HEK293T (cell line): Measurements from ENCODE around the gene TFEB.

Source experiments
- CTCF ChIA-PET: fragments of 350-600 bp; formaldehyde crosslinking; extraction: SDS; loops from one replicate; lab custom pipeline; 2021; ENCODE audit warnings: antibody characterized with exemption, inconsistent platforms; lab: Yijun Ruan, JAX
- POLR2A ChIA-PET: fragments of 350-600 bp; formaldehyde crosslinking; extraction: SDS; loops from one replicate; lab custom pipeline; 2020; ENCODE audit warnings: antibody characterized with exemption, inconsistent platforms; lab: Yijun Ruan, JAX
- DNase-seq: peaks from one replicate; pipeline ENCODE4 v3.0.0; 2012; ENCODE audit warnings: mixed read lengths; ENCODE audit errors: extremely low spot score
- ARNT ChIP-seq: fragments of 450-650 bp; IDR thresholded peaks from 2 replicates; pipeline ENCODE4 v1.6.1; 2017; ENCODE audit warnings: mild to moderate bottlenecking
- BHLHE40 ChIP-seq: fragments of 450-650 bp; IDR thresholded peaks from 2 replicates; pipeline ENCODE4 v1.6.1; 2016; ENCODE audit warnings: mild to moderate bottlenecking, moderate library complexity, borderline replicate concordance
- CTBP1 ChIP-seq: fragments of 450-650 bp; IDR thresholded peaks from 2 replicates; pipeline ENCODE4 v1.6.1; 2016; ENCODE audit warnings: borderline replicate concordance
- ELF4 ChIP-seq: fragments of 450-650 bp; IDR thresholded peaks from 2 replicates; pipeline ENCODE4 v1.6.1; 2017; ENCODE audit warnings: antibody characterized with exemption
- FOXA1 ChIP-seq: fragments of 450-650 bp; IDR thresholded peaks from 2 replicates; pipeline ENCODE4 v1.6.1; 2016; ENCODE audit warnings: mild to moderate bottlenecking
- FOXK2 ChIP-seq: fragments of 450-650 bp; IDR thresholded peaks from 2 replicates; pipeline ENCODE4 v1.6.1; 2016; ENCODE audit warnings: mild to moderate bottlenecking
- FOXM1 ChIP-seq: fragments of 450-650 bp; IDR thresholded peaks from 2 replicates; pipeline ENCODE4 v1.6.1; 2017; ENCODE audit warnings: mild to moderate bottlenecking, borderline replicate concordance
- HDGF ChIP-seq: fragments of 450-650 bp; IDR thresholded peaks from 2 replicates; pipeline ENCODE4 v1.6.1; 2017; ENCODE audit warnings: antibody characterized with exemption, borderline replicate concordance
- L3MBTL2 ChIP-seq: fragments of 450-650 bp; conservative IDR thresholded peaks from 2 replicates; pipeline ENCODE4 v1.6.1; 2016; ENCODE audit warnings: mild to moderate bottlenecking
- LEF1 ChIP-seq: fragments of 450-650 bp; IDR thresholded peaks from 2 replicates; pipeline ENCODE4 v1.6.1; 2017; ENCODE audit warnings: mild to moderate bottlenecking, borderline replicate concordance
- NFRKB ChIP-seq: fragments of 450-650 bp; IDR thresholded peaks from 2 replicates; pipeline ENCODE4 v1.6.1; 2016; ENCODE audit warnings: mild to moderate bottlenecking, moderate library complexity
- PKNOX1 ChIP-seq: fragments of 450-650 bp; IDR thresholded peaks from 2 replicates; pipeline ENCODE4 v1.6.1; 2016
- SP1 ChIP-seq: fragments of 450-650 bp; IDR thresholded peaks from 2 replicates; pipeline ENCODE4 v1.6.1; 2017
- SUZ12 ChIP-seq: fragments of 450-650 bp; IDR thresholded peaks from 2 replicates; pipeline ENCODE4 v1.6.1; 2016; ENCODE audit warnings: mild to moderate bottlenecking
- TARDBP ChIP-seq: fragments of 450-650 bp; IDR thresholded peaks from 2 replicates; pipeline ENCODE4 v1.6.1; 2016
- ZNF384 ChIP-seq: fragments of 450-650 bp; IDR thresholded peaks from 2 replicates; pipeline ENCODE4 v1.6.1; 2016

TFEB gene

DNA sequence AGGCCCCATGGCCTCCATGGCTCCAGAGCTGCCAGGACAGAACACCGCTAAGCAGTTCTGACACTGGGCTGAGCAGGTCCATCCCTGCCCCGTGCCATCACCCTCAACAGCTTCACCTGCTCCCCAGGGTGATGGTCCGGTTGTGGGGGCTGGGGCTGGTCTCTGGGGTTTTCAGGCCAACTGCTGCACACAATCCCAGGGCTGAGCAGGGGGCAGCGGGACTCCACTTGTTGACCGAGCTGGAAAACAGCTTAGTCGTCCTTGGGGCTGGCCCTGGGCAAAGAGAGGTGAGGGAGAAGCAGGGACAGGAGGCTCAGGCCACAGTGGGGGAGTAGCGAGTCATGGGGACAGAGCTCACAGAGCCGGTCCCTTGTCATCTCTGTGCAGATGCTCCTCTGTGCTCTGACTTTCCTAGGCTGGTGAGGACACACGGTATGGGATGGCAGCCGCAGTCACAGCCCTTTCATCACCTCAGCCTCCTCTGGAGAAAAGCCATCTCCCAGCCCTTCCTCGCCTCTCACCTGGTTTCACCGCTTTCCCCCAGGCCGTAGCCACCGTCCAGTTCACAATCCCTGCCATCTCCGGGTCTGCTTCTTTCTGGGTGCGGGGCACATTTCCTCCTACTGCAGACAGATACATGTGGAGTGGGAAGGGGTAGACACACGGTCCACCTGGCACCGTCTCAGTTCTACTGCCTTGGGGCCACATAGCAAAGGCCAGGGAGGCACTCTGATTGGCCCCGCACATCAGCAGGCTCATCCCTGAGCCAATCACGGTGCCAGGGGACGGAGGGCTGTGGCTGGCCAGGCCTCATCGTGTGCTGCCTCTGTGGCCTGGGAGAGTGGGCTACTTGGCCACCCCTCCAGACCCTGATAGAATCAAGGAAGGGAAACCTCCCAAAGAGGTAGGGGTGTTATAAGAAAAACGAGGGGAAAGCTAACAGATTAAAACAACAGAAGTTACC lies 78.0 kb downstream of the TFEB start:
- TF ChIP-seq CTBP1 (no peak), HDGF (no peak), FOXA1 (no peak), L3MBTL2 (no peak), BHLHE40 (no peak), SP1 (no peak), ARNT (no peak)
- no peak for DNase-seq
- ChIA-PET CTCF (interaction anchor here (0.6 to 1.2 kb wide), 2 partner anchors 26 to 33 kb away, joined by 3 read pairs; no protein-coding TSS in a partner anchor), POLR2A (no interaction called here)

GRCh38 chr6:41656002-41656691 lies 79.3 kb downstream of the TFEB start:
- TF ChIP-seq PKNOX1 (no peak), LEF1 (no peak), BHLHE40 (no peak), NFRKB (no peak), FOXM1 (no peak), ARNT (no peak)
- DNase-seq: no peak
- CTCF ChIA-PET: interaction anchor here (0.9 to 1.1 kb wide), 3 partner anchors 26 to 47 kb away, joined by 3 to 4 read pairs (median 3); no protein-coding TSS in a partner anchor
- POLR2A ChIA-PET: no interaction called here

DNA sequence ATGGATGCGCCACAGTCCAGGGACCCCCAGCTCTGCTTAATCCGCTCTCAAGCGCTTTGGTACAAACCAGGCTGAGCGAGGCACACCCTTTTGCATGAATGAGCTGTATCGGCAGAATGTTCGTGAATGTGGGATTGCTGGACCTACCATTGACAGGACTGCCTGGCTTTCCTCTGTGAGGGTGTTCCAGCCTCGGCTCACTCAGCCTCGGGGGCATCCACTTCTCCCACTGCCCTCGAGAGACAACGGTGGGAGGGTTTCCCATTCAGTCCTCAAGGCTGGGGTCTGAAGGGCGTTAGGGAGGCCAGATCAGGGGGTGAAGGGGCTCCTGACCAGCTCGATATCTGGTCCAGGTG lies 79.8 kb downstream of the TFEB start:
- CTCF ChIA-PET: interaction anchor here (0.9 to 1.1 kb wide), 3 partner anchors 26 to 47 kb away, joined by 3 to 4 read pairs (median 3); no protein-coding TSS in a partner anchor
- no peak for DNase-seq
- POLR2A ChIA-PET: no interaction called here
- TF ChIP-seq FOXM1: no peak
- no peak for TF ChIP-seq FOXA1
- TF ChIP-seq ZNF384: no peak
- no peak for TF ChIP-seq ELF4
- no peak for TF ChIP-seq NFRKB
- TF ChIP-seq CTBP1: no peak
- TF ChIP-seq HDGF: no peak
- no peak for TF ChIP-seq PKNOX1
- no peak for TF ChIP-seq TARDBP
- no peak for TF ChIP-seq BHLHE40
- TF ChIP-seq SUZ12: no peak
- TF ChIP-seq SP1: no peak
- no peak for TF ChIP-seq FOXK2
- no peak for TF ChIP-seq L3MBTL2
- TF ChIP-seq LEF1: no peak
- TF ChIP-seq ARNT: no peak

DNA sequence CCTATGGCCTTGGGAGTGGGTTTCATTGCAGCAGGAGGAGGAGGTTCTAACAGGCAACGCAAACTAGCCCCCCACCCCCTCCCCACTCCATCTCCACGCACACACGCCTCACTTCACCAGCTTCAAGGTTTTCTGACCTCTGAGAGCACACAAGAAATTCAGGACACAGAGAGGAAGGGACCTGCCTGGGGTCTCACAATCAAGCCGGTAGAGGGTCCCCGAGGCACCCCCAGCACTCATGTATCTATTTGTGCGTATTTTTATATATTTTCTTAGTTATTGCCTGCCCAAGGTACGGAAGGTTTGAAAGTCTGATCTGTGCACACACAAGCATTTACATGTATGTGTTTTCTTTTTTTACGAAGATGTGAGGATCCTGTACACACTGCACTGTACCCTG lies 80.2 kb downstream of the TFEB start:
- TF ChIP-seq PKNOX1 (no peak), ELF4 (no peak), LEF1 (no peak)
- ChIA-PET POLR2A (no interaction called here), CTCF (interaction anchor here (0.9 to 1.1 kb wide), 3 partner anchors 27 to 48 kb away, joined by 3 to 4 read pairs (median 3); no protein-coding TSS in a partner anchor)
- no peak for DNase-seq

GRCh38 chr6:41654698-41655151 lies 80.7 kb downstream of the TFEB start:
- no peak for DNase-seq
- ChIA-PET POLR2A (no interaction called here), CTCF (no interaction called here)
- TF ChIP-seq ZNF384 (no peak), FOXA1 (no peak), PKNOX1 (no peak), HDGF (no peak), FOXK2 (no peak), CTBP1 (no peak), L3MBTL2 (no peak), ELF4 (no peak), FOXM1 (no peak), BHLHE40 (no peak), LEF1 (no peak), SP1 (no peak), ARNT (no peak), NFRKB (no peak), SUZ12 (no peak), TARDBP (no peak)
